PC-9 (cell line): ENCODE results near the gene B3GNT7. TPM values are rescaled to one million over a fixed set of nuclear protein-coding genes. Genes with fewer than 3 reads are reported as not detected.

Experiments
- BruUV-seq: library from RNA; stranded (reverse); fragments of 400-500 nt; replicated peaks from 2 replicates; lab custom pipeline; 2021; lab: Mats Ljungman, UMichigan
- CTCF ChIA-PET: fragments of 300-600 bp; sonication (Branson Sonifier 250); formaldehyde crosslinking; loops from one replicate; lab custom pipeline; 2022; ENCODE audit warnings: antibody characterized with exemption; lab: Charles Lee
- POLR2A ChIA-PET: fragments of 300-600 bp; sonication (Branson Sonifier 250); formaldehyde crosslinking; loops from one replicate; lab custom pipeline; 2022; ENCODE audit warnings: antibody characterized with exemption; ENCODE audit not compliant: unreplicated experiment; lab: Charles Lee
- DNase-seq, 2 experiments: peaks; one replicate each; pipeline versions ENCODE4 v3.0.0 to v3.0.0-alpha.2; 2015 to 2022; ENCODE audit warnings: mixed read lengths in 1 of 2
- H2AFZ ChIP-seq: fragments of 200-600 bp; sonication (generic); 2 replicates; pipeline ENCODE4 v1.8.1; 2017; ENCODE audit warnings: antibody characterized with exemption
- H3F3A ChIP-seq: fragments of 200-600 bp; sonication (generic); 2 replicates; pipeline ENCODE4 v1.8.1; 2017; ENCODE audit warnings: antibody characterized with exemption, mild to moderate bottlenecking, low read depth; ENCODE audit not compliant: insufficient read depth
- H3K27ac ChIP-seq: fragments of 200-600 bp; sonication (generic); 2 replicates; pipeline ENCODE4 v1.6.1; 2016; ENCODE audit warnings: mixed run types
- H3K27me3 ChIP-seq: fragments of 200-600 bp; sonication (generic); 2 replicates; pipeline ENCODE4 v1.6.1; 2016; ENCODE audit warnings: low read depth, mixed run types; ENCODE audit not compliant: insufficient read depth
- H3K36me3 ChIP-seq: fragments of 200-600 bp; sonication (generic); 2 replicates; pipeline ENCODE4 v1.6.1; 2016; ENCODE audit warnings: low read depth, mixed run types
- H3K4me1 ChIP-seq: fragments of 200-600 bp; sonication (generic); replicated peaks from 2 replicates; pipeline ENCODE4 v1.6.1; 2016; ENCODE audit warnings: mixed run types; ENCODE audit not compliant: insufficient read depth
- H3K4me2 ChIP-seq: fragments of 200-600 bp; sonication (generic); 2 replicates; pipeline ENCODE4 v1.6.1; 2017; ENCODE audit warnings: mixed run types
- H3K4me3 ChIP-seq: fragments of 200-600 bp; sonication (generic); 2 replicates; pipeline ENCODE4 v1.6.1; 2016; ENCODE audit warnings: mixed run types
- H3K79me2 ChIP-seq: fragments of 200-600 bp; sonication (generic); 2 replicates; pipeline ENCODE4 v1.6.1; 2017; ENCODE audit warnings: low read depth, mixed run types
- H3K9me2 ChIP-seq: fragments of 200-600 bp; sonication (generic); 2 replicates; pipeline ENCODE4 v1.8.1; 2017; ENCODE audit warnings: mild to moderate bottlenecking; ENCODE audit not compliant: insufficient read depth
- H3K9me3 ChIP-seq: fragments of 200-600 bp; sonication (generic); 2 replicates; pipeline ENCODE4 v1.8.1; 2016; ENCODE audit warnings: low read depth; ENCODE audit not compliant: insufficient read depth
- H4K20me1 ChIP-seq: fragments of 200-600 bp; sonication (generic); 2 replicates; pipeline ENCODE4 v1.8.1; 2017; ENCODE audit not compliant: insufficient read depth
- EZH2 ChIP-seq: fragments of 200-600 bp; sonication (generic); IDR thresholded peaks from 2 replicates; pipeline ENCODE4 v1.8.0; 2017; ENCODE audit warnings: antibody characterized with exemption, low read depth
- intact Hi-C: fragments of 100-400 bp; cut with micrococcal nuclease; formaldehyde crosslinking; loops from one replicate; pipeline ENCODE4 v1.10.0; 2022; ENCODE audit not compliant: unreplicated experiment
- total RNA-seq: library from RNA; stranded (reverse); gene quantifications from 2 replicates; pipeline ENCODE4 v1.2.3, GENCODE V29; 2021
- TF ChIP-seq, protein P1 (sequence below): fragments of 200-600 bp; sonication (generic); conservative IDR thresholded peaks from 2 replicates; pipeline ENCODE4 v1.6.1; 2017; ENCODE audit warnings: mixed run types, antibody characterized with exemption, mild to moderate bottlenecking, moderate library complexity

Gene B3GNT7
- total RNA-seq, 1 experiment from 2014 or later = 14.0 TPM

DNA sequence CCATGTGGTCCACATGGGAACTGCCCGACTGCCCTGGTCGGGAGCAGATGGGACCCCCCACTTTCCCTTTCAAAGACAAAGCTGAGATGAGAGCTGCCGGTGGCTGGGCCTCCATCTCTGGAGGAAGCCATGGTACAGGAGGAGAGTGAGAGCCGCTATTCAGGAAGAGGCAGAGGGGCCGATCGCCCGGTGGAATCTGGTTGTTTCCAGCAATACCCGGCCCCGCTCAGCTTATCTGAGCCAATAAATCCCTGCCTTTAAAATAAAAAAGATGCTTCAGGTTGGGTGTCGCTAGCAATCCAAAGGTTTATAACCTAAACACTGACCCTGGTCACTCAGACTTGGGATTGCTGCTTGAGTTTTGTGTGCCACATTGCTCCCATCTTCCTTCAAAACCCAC is 15.2 kb upstream of the B3GNT7 start:
- Histone ChIP-seq H3K4me2 (no peak overlapping the region), H3K9me2 (no peaks in the 10 kb centered on the region), H4K20me1 (no peaks in the 10 kb centered on the region), H3K4me1 (peaks cover 43% of the 10 kb centered on the region), H3K4me3 (no peak overlapping the region), H3K9me3 (no peaks in the 10 kb centered on the region; the same call in 1 of the 2 replicates), H3K79me2 (no peaks in the 10 kb centered on the region), H3K27ac (no peak overlapping the region), H3K36me3 (no peaks in the 10 kb centered on the region), H3F3A (peaks cover 25% of the 10 kb centered on the region; the same call in 1 of the 2 replicates), H2AFZ (no peak overlapping the region), H3K27me3 (no peaks in the 10 kb centered on the region)
- intact Hi-C loops = no loop called here
- POLR2A ChIA-PET = no interaction called here
- no peak for DNase-seq
- BruUV-seq = no TSS peak
- CTCF ChIA-PET = no interaction called here
- TF ChIP-seq, protein P1, sequence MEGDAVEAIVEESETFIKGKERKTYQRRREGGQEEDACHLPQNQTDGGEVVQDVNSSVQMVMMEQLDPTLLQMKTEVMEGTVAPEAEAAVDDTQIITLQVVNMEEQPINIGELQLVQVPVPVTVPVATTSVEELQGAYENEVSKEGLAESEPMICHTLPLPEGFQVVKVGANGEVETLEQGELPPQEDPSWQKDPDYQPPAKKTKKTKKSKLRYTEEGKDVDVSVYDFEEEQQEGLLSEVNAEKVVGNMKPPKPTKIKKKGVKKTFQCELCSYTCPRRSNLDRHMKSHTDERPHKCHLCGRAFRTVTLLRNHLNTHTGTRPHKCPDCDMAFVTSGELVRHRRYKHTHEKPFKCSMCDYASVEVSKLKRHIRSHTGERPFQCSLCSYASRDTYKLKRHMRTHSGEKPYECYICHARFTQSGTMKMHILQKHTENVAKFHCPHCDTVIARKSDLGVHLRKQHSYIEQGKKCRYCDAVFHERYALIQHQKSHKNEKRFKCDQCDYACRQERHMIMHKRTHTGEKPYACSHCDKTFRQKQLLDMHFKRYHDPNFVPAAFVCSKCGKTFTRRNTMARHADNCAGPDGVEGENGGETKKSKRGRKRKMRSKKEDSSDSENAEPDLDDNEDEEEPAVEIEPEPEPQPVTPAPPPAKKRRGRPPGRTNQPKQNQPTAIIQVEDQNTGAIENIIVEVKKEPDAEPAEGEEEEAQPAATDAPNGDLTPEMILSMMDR = no peak

DNA sequence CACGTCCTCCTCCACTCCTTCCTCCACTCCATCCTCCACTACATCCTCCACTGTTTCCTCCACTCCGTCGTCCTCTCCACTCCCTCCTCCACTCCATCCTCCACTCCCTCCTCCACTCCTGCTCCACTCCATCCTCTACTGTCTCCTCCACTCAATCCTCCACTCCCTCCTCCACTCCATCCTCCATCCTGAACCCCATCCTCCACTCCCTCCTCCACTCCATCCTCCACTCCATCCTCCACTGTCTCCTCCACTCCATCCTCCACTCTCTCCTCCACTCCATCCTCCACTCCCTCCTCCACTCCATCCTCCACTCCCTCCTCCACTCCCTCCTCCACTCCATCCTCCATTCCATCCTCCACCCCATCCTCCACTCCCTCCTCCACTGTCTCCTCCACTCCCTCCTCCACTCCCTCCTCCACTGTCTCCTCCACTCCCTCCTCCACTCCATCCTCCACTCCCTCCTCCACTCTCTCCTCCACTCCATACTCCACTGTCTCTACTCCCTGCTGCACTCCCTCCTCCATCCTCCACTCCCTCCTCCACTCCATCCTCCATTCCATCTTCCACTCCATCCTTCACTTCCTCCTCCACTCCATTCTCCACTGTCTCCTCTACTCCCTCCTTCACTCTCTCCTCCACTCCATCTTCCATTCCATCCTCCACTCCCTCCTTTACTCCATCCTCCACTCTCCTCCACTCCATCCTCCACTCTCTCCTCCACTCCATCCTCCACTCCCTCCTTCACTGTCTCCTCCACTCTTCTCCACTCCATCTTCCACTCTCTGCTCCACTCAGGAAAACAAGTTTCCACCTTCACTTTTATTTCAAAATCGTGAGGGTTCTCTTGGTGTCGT is 14.3 kb upstream of the B3GNT7 start:
- Histone ChIP-seq H3K79me2 (no peaks in the 10 kb centered on the region), H3K4me1 (peaks cover 41% of the 10 kb centered on the region), H3K27ac (no peak overlapping the region), H3K36me3 (no peaks in the 10 kb centered on the region), H3K27me3 (no peaks in the 10 kb centered on the region), H3K4me3 (no peak overlapping the region), H4K20me1 (no peaks in the 10 kb centered on the region), H3F3A (peaks cover 27% of the 10 kb centered on the region; the same call in 1 of the 2 replicates), H3K4me2 (no peak overlapping the region), H2AFZ (no peak overlapping the region), H3K9me2 (no peaks in the 10 kb centered on the region), H3K9me3 (no peaks in the 10 kb centered on the region; the same call in 1 of the 2 replicates)
- POLR2A ChIA-PET = no interaction called here
- CTCF ChIA-PET = no interaction called here
- TF ChIP-seq EZH2 = no peak
- TF ChIP-seq, protein P1 = no peak
- no TSS peak for BruUV-seq
- no peak for DNase-seq
- intact Hi-C loops = no loop called here

DNA sequence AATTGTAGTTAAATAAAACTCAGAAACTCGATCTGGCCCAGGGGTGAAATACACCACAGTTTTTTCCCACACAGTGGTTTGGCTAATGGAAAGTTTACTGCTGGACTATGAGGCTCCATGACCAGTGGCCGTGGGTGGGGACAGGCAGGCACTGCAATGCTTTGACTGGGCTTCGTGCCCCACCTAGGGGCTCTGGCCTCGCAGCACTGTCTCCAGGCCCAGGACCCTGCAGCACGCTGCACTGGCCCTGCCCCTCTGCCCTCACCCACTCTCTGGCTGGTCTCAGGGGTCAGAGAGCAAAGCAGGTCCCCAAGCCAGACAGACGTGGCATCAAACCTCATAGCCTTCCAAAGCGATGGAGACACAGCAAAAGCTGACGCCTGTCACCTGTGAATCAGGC is 13.4 kb upstream of the B3GNT7 start:
- Histone ChIP-seq H2AFZ (no peak overlapping the region), H3K4me1 (peaks cover 45% of the 10 kb centered on the region), H3K27me3 (no peaks in the 10 kb centered on the region), H3F3A (peaks cover 22% of the 10 kb centered on the region; the same call in 1 of the 2 replicates), H3K27ac (no peak overlapping the region), H3K36me3 (no peaks in the 10 kb centered on the region), H3K4me2 (no peak overlapping the region), H3K79me2 (no peaks in the 10 kb centered on the region), H3K9me3 (no peaks in the 10 kb centered on the region; the same call in 1 of the 2 replicates), H3K9me2 (no peaks in the 10 kb centered on the region), H4K20me1 (no peaks in the 10 kb centered on the region), H3K4me3 (no peak overlapping the region)
- intact Hi-C loops = no loop called here
- ChIA-PET POLR2A (no interaction called here), CTCF (no interaction called here)
- BruUV-seq = no TSS peak
- TF ChIP-seq, protein P1 = no peak
- TF ChIP-seq EZH2 = no peak
- DNase-seq = no peak
